HG02571 (cell line): ENCODE data around the gene STAT3.
"Not testable (repeated sequence)": the region's sequence is repeated elsewhere in the genome, so short reads cannot be mapped to it uniquely, and the experiment has no call there.

Experiments used
- ATAC-seq: cut with Tn5 transposase; IDR thresholded peaks from one replicate; pipeline ENCODE4 v1.9.1; 2021; ENCODE audit warnings: mild to moderate bottlenecking, moderate library complexity; ENCODE audit not compliant: unreplicated experiment

STAT3 gene

DNA sequence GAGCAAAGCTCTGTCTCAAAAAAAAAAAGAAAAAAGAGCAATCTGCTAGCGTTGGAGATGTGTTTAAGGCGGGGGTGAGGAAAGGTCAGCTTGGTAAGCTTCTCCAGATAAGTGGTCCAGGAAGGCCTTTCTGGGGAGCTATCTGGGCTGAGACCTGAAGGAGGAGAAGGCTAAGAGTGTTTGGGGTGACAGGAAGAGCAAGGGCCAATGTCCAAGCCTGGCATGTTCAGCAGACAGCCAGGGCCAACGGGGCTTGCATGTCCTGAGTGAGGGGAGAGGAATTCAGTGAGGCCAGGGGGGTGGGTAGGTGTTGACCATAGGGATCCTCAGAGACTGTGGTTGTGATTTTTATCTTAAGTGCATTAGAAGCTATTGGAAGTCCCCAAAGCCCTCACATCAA, 84.5 kb downstream of the STAT3 start:
- ATAC-seq, result no peak

DNA sequence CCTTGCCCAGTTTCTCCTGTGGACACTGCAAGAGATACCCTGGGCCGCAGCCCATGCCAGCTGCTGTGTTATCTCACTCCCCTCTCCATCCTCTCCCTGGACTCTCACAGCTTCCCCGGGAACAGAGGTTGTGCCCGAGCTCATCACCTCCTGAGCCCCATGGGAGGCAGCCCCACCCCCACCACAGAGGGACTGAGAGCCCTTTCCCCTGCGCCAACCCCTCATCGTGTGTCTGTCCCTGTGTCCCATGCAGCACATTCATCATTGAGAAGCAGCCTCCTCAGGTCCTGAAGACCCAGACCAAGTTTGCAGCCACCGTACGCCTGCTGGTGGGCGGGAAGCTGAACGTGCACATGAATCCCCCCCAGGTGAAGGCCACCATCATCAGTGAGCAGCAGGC, 87.2 kb downstream of the STAT3 start:
- ATAC-seq, result no peak

DNA sequence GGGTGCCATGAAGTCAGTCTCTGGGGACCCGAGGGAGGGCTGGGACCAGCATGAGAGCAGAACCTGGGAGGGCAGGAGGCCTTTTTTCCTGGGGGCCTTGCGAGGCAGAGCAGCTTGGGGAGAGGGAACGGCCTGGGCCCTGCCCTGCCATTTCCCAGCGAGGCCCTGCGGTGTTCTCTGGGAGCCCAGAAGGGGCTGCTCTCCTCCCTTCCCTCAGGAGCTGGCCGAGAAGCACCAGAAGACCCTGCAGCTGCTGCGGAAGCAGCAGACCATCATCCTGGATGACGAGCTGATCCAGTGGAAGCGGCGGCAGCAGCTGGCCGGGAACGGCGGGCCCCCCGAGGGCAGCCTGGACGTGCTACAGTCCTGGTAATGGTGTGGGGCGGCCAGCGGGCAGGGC, 88.3 kb downstream of the STAT3 start:
- not testable (repeated sequence) for ATAC-seq

- not testable (repeated sequence) for ATAC-seq
These were observed 88.9 kb downstream of the STAT3 start for GRCh38 chr17:42299361-42299760.

- not testable (repeated sequence) for ATAC-seq
These were observed 90.5 kb downstream of the STAT3 start for GRCh38 chr17:42297775-42298174.

DNA sequence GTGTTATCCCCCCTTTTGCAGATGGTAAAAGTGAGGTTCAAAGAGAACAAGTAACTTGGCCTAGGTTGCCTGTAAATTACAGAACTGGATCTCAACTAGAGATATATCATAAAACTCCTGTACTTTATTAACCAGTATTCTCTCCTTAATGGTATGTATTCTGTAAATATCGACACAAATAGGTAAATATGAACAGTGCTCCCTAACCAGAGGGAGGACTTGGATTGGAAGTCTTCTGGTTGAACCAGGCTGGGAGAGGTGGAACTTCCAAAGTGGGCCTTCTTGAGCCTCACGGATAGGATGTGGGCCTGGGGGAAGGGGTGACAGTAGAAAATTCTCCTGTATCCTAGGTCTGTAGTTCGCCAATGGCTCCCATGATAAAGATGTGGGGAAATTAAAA, 92.2 kb downstream of the STAT3 start:
- ATAC-seq, result no peak

DNA sequence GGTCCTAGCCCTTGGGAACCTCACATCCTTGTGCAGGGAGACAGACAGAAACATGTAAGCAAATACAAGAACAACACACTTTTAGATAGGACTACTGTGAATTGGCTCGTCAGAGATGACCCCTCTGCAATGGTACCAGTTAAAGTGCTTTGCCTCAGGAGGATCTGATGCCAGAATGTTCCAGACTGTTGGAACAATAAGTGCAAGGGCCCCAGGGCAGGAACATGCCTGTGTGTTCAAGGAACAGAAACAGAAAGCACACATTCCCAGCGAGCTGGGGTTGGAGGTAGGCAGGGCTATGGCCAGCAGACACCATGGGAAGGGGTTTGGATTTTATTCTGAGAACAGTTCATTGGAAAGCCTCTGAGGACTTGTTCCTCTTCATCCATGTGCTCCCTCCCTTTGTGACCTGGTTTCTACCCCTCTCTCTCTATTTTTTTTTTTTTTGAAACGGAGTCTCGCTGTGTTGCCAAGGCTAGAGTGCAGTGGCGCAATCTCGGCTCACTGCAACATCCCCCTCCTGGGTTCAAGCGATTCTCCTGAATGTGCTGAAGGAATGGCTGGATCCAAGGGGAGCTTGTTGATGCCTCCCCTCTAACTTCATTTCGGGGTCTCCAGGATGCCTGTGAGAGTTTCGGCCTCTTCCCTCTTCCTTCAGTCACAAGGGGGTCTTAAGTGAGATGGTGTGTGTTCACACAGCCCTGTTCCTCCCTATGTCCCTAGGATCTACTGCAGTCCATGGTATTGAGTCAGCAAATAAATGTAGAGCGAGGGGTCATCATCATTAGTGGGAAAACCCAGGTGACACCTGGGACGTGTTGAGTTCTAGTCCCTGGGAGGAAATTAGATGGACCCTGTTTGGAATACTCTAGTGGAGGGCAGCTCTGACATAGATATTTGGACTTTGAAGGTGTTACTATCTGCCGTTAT, 93.5 kb downstream of the STAT3 start:
- no peak for ATAC-seq

DNA sequence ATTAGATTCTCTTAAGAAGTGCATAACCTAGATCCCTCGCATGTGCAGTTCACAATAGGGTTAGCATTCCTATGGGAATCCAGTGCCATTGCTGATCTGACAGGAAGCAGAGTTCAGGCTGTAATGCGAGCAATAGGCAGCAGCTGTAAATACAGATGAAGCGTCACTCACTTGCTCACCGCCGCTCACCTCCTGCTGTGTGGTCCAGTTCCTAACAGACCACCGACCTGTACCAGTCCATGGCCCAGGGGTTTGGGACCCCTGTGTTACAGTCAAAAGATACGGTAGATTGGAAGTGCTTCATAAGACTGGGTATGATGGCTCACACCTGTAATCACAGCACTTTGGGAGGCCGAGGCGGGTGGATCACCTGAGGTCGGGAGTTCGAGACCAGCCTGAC, 97.1 kb downstream of the STAT3 start:
- ATAC-seq, result no peak

DNA sequence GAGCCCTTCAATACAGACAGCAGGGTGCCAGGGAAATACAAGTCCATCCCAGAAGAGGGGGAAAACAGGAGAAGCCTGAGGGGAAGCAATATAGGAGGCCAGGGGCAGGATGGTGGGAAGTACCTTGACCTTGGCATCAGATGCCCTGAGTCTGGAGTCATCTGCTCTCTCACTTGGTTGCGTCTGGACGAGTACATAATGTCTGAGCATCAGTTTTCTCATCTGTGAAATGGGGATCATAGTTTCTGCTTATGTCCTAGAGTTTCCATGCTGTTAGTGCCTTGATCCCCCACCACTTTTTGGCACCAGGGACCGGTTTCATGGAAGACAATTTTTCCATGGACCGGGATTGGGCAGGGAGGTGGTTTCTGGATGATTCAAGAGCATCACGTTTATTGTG, 97.7 kb downstream of the STAT3 start:
- no peak for ATAC-seq

DNA sequence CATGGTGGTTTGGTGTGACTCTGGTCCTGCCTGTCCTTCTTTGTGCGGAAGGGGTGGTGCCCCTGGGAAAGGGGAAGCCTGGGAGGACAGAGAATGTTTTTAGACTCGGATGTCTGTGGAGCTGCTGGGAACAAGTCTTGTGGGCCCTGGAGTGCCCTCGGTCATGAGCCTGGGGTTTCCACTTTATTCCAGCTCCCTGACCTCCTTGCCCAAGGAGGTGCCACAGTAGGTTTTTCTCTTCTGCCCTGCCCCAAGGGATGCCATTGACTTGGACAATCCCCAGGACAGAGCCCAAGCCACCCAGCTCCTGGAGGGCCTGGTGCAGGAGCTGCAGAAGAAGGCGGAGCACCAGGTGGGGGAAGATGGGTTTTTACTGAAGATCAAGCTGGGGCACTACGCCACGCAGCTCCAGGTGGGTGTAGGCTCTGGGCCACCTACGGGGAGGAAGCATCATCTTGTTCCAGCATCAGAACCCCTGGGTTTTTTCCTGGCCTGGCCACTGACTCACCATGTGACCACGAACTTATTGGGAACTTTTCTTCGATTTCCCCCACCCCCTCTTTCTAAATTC, 98.5 kb downstream of the STAT3 start:
- no peak for ATAC-seq

- ATAC-seq, result no peak
These were observed 99.2 kb downstream of the STAT3 start for GRCh38 chr17:42288803-42289610.

GRCh38 chr17:42287977-42288802, 100.1 kb downstream of the STAT3 start, which contains the start of gene STAT5A:
Gene STAT5A, plus strand, starts transcription at chr17:42288498. Its CDS starts 914 bp downstream, at chr17:42289412.
- no peak for ATAC-seq

GRCh38 chr17:42287305-42287976, 100.8 kb downstream of the STAT3 start:
- no peak for ATAC-seq

DNA sequence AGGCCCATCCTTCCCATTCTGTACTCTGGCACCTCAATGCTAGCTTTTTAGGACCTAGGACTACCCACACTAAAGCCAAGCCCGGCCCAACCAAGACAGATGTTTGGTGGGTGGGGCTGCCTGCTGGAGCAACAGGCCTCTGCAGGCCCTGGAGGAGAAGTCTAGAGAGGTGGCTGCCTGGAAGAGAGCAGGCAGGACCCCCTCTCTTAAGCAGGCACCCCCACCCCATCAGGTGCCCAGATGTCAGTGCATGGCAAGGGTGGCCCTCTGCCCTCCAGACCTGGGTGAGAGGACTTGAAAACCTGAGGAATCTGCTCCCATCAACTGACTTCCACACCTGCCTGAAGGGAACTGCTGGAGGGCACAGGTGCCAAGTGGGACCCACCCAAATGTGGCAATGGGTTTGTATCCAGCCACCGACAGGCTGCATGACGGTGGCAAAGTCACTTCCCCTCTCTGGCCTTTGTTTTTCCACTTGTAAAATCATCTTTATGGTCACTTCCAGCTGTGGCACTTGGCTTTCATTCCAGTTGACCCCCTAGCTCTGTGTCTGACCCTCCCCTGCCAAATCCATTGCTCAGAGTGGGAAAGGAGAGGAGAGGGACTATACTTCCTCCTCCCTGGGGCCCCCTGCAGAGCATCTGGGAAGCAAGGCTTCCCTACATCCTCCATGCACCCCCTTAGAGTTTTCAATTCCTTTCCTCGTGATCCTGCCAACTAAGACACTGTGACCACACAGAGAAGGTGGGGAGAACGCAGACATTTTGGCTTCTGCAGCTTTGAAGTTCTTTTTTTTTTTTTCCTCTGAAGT, 101.6 kb downstream of the STAT3 start:
- no peak for ATAC-seq

GRCh38 chr17:42285346-42286050, 102.7 kb downstream of the STAT3 start:
- ATAC-seq, result no peak

GRCh38 chr17:42284566-42284965, 103.7 kb downstream of the STAT3 start:
- no peak for ATAC-seq

DNA sequence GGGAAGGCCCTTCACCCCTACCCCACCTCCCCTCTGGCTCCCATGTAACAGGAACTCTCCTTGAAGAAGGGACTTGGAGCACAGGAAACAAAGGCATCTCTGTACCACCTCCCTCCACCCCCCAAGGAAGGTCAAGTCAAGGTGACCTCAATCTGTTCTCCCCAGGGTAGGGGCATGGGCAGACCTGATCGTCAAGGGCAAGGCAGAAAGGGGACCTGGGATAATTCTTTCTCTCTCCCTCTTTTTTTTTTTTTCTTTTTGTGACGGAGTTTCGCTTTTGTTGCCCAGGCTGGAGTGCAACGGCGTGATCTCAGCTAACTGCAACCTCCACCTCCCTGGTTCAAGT, 104.2 kb downstream of the STAT3 start:
- ATAC-seq, result no peak

DNA sequence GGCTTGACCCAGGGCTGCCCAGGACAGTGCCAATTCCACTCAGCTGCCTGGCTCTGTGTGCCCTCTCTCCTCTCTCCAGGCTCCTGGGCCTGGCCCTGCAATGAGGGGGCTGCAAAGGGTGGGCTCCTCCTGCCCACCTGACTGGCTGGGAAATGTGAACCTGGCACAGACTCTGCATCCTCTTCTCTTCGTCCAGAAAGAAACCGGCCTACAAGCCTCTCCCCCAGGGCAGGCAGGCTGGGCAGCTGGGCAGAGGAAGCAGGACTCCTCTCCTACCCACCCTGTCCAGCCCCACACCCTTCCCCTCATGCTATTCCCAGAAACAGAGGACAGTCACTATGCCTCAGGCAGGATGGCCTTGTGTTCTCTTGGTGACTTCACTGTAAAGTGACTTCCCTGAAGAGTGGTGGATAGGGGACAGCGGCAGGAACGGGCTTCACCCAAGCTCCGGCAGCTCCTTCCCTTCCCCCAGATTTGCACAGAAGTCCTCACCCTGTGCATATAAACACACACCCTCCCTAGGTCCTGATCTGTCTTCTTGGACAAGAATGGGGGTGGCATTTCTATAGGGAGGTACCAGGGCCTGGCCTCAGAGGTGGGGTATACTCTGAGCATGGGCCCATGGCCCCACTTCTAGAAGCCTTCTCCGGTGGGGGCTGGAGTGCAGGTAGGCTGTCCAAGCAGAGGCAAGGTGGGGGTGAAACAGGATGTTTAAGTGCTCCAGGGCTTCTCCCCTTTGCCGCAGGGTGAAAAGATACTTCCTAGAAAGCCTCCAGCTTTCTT, 104.8 kb downstream of the STAT3 start:
- no peak for ATAC-seq
